NCI-H1436 (cell line): ENCODE data around the gene MLF1.
A peak's percentile ranks its signal among the peaks of the same experiment; 100 is the strongest.

Experiments used
- DNase-seq: peaks from one replicate; lab custom pipeline; 2025; lab: John Stamatoyannopoulos, UW

MLF1 gene

DNA sequence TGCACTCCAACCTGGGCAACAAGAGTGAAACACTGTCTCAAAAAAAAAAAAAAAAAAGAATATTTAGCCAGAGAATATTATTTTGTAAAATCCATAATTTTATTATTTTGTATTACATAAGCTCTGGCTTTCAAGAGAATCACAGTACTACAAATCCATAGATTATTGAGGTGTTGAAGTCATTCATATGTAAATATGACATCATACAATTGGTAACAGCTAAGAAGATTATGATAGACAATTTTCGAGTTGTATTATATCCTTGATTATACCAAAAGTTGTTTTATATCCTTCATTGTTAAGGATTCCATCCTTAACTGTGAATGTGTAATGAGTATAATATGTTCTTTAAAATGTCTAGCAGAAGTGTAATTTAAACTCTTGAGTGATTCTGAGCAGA, 3.7 kb downstream of the MLF1 start:
- no peak for DNase-seq

DNA sequence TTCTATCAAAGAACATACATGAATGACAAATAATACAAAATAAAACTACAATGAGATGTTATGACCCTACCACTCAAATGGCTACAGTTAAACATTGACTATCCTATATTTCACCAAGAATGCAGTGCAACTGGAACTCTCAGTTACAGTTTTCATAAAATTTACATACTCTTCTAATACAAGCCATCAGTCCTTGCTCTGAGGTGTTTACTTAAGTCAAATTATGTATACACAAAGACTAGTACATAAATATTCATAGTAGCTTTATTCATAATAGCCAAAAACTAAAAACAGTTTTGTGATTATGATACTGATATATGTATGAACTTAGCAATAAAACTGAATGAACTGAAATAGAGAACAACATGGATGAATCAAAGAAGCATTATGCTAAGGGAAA, 19.2 kb downstream of the MLF1 start:
- no peak for DNase-seq

- no peak for DNase-seq
These were observed 29.8 kb downstream of the MLF1 start for GRCh38 chr3:158600787-158601186.

DNA sequence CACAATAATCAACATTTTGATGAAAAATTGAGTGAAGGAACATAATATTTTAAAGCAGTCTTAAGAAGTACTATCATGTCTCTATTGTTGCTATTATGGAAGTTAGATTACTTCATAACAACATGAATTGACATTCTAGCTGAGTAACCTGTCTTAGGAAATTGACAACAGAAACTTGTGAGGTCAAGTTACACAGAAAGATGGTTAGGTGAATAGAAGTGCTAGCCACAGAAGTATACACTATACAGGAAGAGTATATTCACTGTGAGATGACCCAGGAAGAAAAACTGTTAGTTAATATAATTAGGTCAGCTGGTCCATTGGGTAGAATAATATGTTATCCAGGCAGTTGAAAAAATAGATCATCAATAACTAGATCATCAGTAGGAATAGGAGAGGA, 31.2 kb downstream of the MLF1 start:
- no peak for DNase-seq

- DNase-seq, result no peak
These were observed 47.2 kb downstream of the MLF1 start for GRCh38 chr3:158617982-158618875.

- DNase-seq, result no peak
These were observed 54.9 kb downstream of the MLF1 start for GRCh38 chr3:158625881-158626280.

GRCh38 chr3:158631981-158632380, 61.0 kb downstream of the MLF1 start:
- no peak for DNase-seq

- no peak for DNase-seq
These were observed 69.7 kb downstream of the MLF1 start for GRCh38 chr3:158640646-158641045.

DNA sequence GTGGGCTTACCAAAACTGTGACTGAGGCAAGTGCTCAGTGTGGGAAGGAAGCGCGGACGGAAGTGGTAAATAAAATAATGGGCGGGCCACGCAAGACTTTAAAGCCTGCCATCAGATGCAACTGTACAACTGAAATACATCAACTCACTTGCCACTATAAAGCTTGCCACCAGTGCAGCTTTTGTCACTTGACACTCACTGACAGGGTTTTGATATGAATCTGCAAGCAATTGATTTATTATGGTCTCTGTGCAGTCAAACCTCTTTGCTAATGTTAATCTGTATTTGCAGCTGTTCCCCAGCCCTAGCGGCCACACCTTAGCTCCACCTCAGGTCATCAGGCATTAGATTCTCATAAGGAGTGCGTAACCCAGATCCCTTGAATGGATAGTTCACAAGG, 71.0 kb downstream of the MLF1 start:
- no peak for DNase-seq

GRCh38 chr3:158642474-158643210, 71.6 kb downstream of the MLF1 start:
- DNase-seq, result no peak

- peak; percentile 98 for DNase-seq
These were observed 73.4 kb downstream of the MLF1 start, which contains the start of gene GFM1 for GRCh38 chr3:158644345-158644908. Gene GFM1 (plus strand): TSS chr3:158644527. CDS start chr3:158644635, 108 bp downstream.

DNA sequence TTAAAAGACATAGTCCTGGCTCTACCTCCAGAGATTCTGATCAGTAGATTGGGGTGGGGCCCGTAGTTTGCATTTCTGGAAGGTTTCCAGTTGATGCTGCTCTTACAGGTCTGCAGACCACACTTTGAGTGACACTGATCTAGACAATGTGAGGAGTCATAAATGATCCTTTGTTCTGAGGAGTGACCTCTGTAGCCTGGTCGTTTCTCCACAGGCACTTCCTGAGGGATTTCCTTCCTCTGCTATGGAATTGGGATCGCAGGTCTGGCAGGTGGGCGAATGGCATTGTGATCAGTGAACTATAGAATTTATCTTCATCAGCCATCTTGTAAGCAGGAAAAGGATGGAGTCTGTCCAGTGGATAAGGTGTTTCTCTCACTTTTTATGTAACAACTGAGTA, 78.8 kb downstream of the MLF1 start:
- no peak for DNase-seq

DNA sequence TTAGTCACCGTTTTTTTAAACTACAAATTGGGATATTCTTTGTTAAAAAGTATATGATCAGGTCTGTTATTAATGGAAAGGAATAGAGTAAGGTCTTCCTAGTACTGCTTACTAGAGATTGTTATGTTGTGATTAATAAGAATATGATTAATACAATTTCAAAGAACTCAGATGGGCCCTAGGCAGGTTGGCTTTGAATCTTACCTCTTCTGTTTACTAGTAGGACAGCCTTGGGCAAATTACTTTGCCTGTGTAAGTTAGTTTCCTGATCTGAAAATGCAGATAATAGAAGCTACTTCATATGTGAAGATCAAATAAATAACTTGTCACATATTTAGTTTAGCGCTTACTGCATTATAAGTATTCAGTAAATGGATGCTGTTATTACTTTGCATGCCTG, 80.2 kb downstream of the MLF1 start:
- DNase-seq, result no peak

- DNase-seq, result no peak
These were observed 81.5 kb downstream of the MLF1 start for GRCh38 chr3:158652463-158652862.
